A549 (cell line): ENCODE measurements around the gene BTBD7. TPM values are rescaled to one million over a fixed set of nuclear protein-coding genes. Genes with fewer than 3 reads are reported as not detected.

Experiments used
- ATAC-seq, 2 experiments: fragments of 200-7000 bp in 1 of 2; fragments of >200 bp in 1 of 2; cut with Nextera tagmentation in 1 of 2; cut with Tn5 transposase in 1 of 2; 3 replicates each; pipeline versions ENCODE4 v1.8.0 to v1.9.1; 2018 to 2020; ENCODE audit warnings: mild to moderate bottlenecking in 1 of 2, moderate library complexity in 1 of 2
- CTCF ChIA-PET: fragments of 300-600 bp; sonication (Branson Sonifier 250); formaldehyde crosslinking; extraction: SDS; loops from one replicate; lab custom pipeline; 2021; ENCODE audit warnings: antibody characterized with exemption, inconsistent platforms; lab: Yijun Ruan, JAX
- POLR2A ChIA-PET: fragments of 350-600 bp; formaldehyde crosslinking; extraction: SDS; loops from one replicate; lab custom pipeline; 2021; ENCODE audit warnings: antibody characterized with exemption, inconsistent platforms; lab: Yijun Ruan, JAX
- DNase-seq, 2 experiments: peaks; one replicate each; pipeline versions ENCODE4 v3.0.0 to v3.0.0-alpha.2; 2011 to 2016; ENCODE audit warnings: low read depth in 1 of 2, low spot score in 1 of 2
- FAIRE-seq: peaks from 2 replicates; lab custom pipeline; 2011; peaks lifted over from hg19 to GRCh38; lab: Jason Lieb, UNC
- H3K27ac ChIP-seq, 2 experiments: fragments of >200 bp; sonication (Bioruptor Twin); formaldehyde crosslinking; 3 replicates each; pipeline ENCODE4 v1.5.1; 2016 to 2017
- H3K4me1 ChIP-seq: fragments of >200 bp; sonication (Bioruptor Twin); formaldehyde crosslinking; 3 replicates; pipeline ENCODE4 v1.6.1; 2016
- H3K4me2 ChIP-seq: fragments of >200 bp; sonication (Bioruptor Twin); formaldehyde crosslinking; 3 replicates; pipeline ENCODE4 v1.6.1; 2016
- H3K4me3 ChIP-seq: fragments of >200 bp; sonication (Bioruptor Twin); formaldehyde crosslinking; 3 replicates; pipeline ENCODE4 v1.5.1; 2016
- H3K9me3 ChIP-seq: fragments of >200 bp; sonication (Bioruptor Twin); formaldehyde crosslinking; 3 replicates; pipeline ENCODE4 v1.6.1; 2016
- CBX8 ChIP-seq: fragments of 200-600 bp; sonication (generic); IDR thresholded peaks from 2 replicates; pipeline ENCODE4 v1.6.1; 2016
- CEBPB ChIP-seq, 2 experiments: fragments of >200 bp in 1 of 2; sonication (Bioruptor Twin) in 1 of 2; formaldehyde crosslinking in 1 of 2; IDR thresholded peaks; 2 replicates each; pipeline ENCODE4 v1.6.1; 2012 to 2016
- EP300 ChIP-seq, 2 experiments: fragments of >200 bp; sonication (Bioruptor Twin); formaldehyde crosslinking; IDR thresholded peaks; 2 replicates in 1 of 2; 3 replicates in 1 of 2; pipeline ENCODE4 v1.6.1; 2016 to 2017
- FOSB ChIP-seq: fragments of 250-450 bp; sonication (Bioruptor Pico); IDR thresholded peaks from 2 replicates; pipeline ENCODE4 v1.5.0; 2020; ENCODE audit warnings: mild to moderate bottlenecking, moderate library complexity
- FOSL2 ChIP-seq, 2 experiments: fragments of 450-650 bp in 1 of 2; fragments of >200 bp in 1 of 2; sonication (Bioruptor Twin) in 1 of 2; formaldehyde crosslinking; IDR thresholded peaks; 2 replicates each; pipeline versions ENCODE4 v1.5.0 to v1.6.1; 2016 to 2020; ENCODE audit warnings: mild to moderate bottlenecking in 1 of 2, moderate library complexity in 1 of 2
- HEYL ChIP-seq: fragments of 250-450 bp; sonication (Bioruptor Pico); IDR thresholded peaks from 2 replicates; pipeline ENCODE4 v1.8.0; 2021; ENCODE audit warnings: mild to moderate bottlenecking, moderate library complexity
- JUNB ChIP-seq: fragments of >200 bp; sonication (Bioruptor Twin); formaldehyde crosslinking; IDR thresholded peaks from 2 replicates; pipeline ENCODE4 v1.6.1; 2016
- KDM5A ChIP-seq: fragments of 200-600 bp; sonication (generic); IDR thresholded peaks from 2 replicates; pipeline ENCODE4 v1.6.1; 2016; ENCODE audit warnings: antibody characterized with exemption, mild to moderate bottlenecking
- MAFK ChIP-seq: fragments of 450-650 bp; IDR thresholded peaks from 2 replicates; pipeline ENCODE4 v1.6.1; 2014; ENCODE audit not compliant: partially characterized antibody
- NFE2L2 ChIP-seq: fragments of 150-350 bp; conservative IDR thresholded peaks from 2 replicates; pipeline ENCODE4 v1.6.1; 2014; ENCODE audit warnings: low read length
- PHF8 ChIP-seq: fragments of 200-600 bp; sonication (generic); IDR thresholded peaks from 2 replicates; pipeline ENCODE4 v1.6.1; 2016; ENCODE audit warnings: low read depth, mild to moderate bottlenecking, antibody characterized with exemption, moderate library complexity, borderline replicate concordance
- POLR2A ChIP-seq: IDR thresholded peaks from 2 replicates; pipeline ENCODE4 v1.6.1; 2012; ENCODE audit warnings: mild to moderate bottlenecking, low read length
- RARB ChIP-seq: fragments of 250-450 bp; sonication (Bioruptor Pico); IDR thresholded peaks from 2 replicates; pipeline ENCODE4 v1.8.0; 2021; ENCODE audit warnings: mild to moderate bottlenecking, moderate library complexity
- RCOR1 ChIP-seq: fragments of 150-350 bp; IDR thresholded peaks from 2 replicates; pipeline ENCODE4 v1.6.1; 2014; ENCODE audit warnings: antibody characterized with exemption, low read length, low read depth
- RNF2 ChIP-seq: fragments of 200-600 bp; sonication (generic); IDR thresholded peaks from 2 replicates; pipeline ENCODE4 v1.6.1; 2016; ENCODE audit warnings: low read depth, mild to moderate bottlenecking, antibody characterized with exemption, moderate library complexity, borderline replicate concordance
- TP53 ChIP-seq: fragments of 250-450 bp; sonication (Bioruptor Pico); IDR thresholded peaks from 2 replicates; pipeline ENCODE4 v1.5.0; 2021; ENCODE audit warnings: mild to moderate bottlenecking, moderate library complexity
- ZSCAN20 ChIP-seq: fragments of 250-450 bp; sonication (Bioruptor Pico); IDR thresholded peaks from 2 replicates; pipeline ENCODE4 v1.8.0; 2022; ENCODE audit warnings: mild to moderate bottlenecking, moderate library complexity
- WGBS: methylation state at CpG from one replicate; pipeline ENCODE4 v1.1.6; 2017; ENCODE audit errors: missing lambda C conversion rate; 5-methylcytosine and 5-hydroxymethylcytosine counted together
- polyA plus RNA-seq, 4 experiments: library from polyadenylated mRNA; depleted of rRNA in 3 of 4; stranded (reverse); fragments of >200 nt; fragmentation: RNase III in 1 of 4; extraction: RNeasy Plus Mini Kit Qiagen cat#74134 plus additional on column Dnase treatment in 1 of 4; gene quantifications; 2 replicates in 3 of 4; 3 replicates in 1 of 4; pipeline ENCODE4 v1.2.3, GENCODE V29; 2011 to 2017
- TF ChIP-seq, protein P1 (sequence below): fragments of 150-350 bp; IDR thresholded peaks from 2 replicates; pipeline ENCODE4 v1.6.1; 2014; ENCODE audit warnings: low read depth, mild to moderate bottlenecking, low read length
- TF ChIP-seq, protein P2 (sequence below): IDR thresholded peaks from 2 replicates; pipeline ENCODE4 v1.6.1; 2012
- TF ChIP-seq, protein P3 (sequence below): fragments of 250-450 bp; sonication (Bioruptor Pico); IDR thresholded peaks from 2 replicates; pipeline ENCODE4 v1.5.0; 2021; ENCODE audit warnings: mild to moderate bottlenecking, moderate library complexity, borderline replicate concordance
- TF ChIP-seq, protein P4 (sequence below): fragments of >200 bp; sonication (Bioruptor Twin); formaldehyde crosslinking; IDR thresholded peaks from 3 replicates; pipeline ENCODE4 v1.5.1; 2016

The BTBD7 gene
- polyA plus RNA-seq, 2 of the 4 experiments (the other 2 are of a cell fraction), result 11.1 to 17.4 TPM

DNA sequence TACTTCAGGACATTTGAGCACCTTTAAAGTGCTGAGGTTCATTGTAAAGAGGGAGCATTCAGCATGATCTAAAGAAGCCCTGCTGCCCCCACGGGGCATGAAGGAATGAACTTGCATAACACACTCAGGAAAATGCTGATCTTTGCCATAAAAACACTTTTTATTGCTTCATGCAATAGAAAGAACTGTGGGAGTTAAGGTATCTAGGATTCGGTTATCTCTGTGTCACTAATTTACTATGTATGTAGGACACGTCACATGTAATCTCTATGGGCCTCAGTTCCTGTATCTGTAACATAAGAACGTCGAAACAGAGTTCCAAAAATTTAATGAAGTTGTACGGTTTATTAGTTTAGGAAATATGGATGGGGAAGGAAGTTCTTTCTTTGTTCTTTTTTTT is 33.0 kb downstream of the BTBD7 start:
- WGBS, result 85% methylated on average over 6 of the region's 6 CpGs
- H3K4me3 ChIP-seq, result no peak overlapping the region
- ATAC-seq (no peak), DNase-seq (no peak), FAIRE-seq (no peak)
- H3K4me1 ChIP-seq, result peaks cover 16% of the 10 kb centered on the region; the same call in 2 of the 3 replicates
- no peak overlapping the region for H3K27ac ChIP-seq
- H3K9me3 ChIP-seq, result no peaks in the 10 kb centered on the region
- CTCF ChIA-PET, result interaction anchor here (0.7 kb wide), 1 partner anchor 232 kb away, joined by 3 read pairs; no protein-coding TSS in a partner anchor
- H3K4me2 ChIP-seq, result no peak overlapping the region
- POLR2A ChIA-PET, result no interaction called here
- TF ChIP-seq, protein P1, sequence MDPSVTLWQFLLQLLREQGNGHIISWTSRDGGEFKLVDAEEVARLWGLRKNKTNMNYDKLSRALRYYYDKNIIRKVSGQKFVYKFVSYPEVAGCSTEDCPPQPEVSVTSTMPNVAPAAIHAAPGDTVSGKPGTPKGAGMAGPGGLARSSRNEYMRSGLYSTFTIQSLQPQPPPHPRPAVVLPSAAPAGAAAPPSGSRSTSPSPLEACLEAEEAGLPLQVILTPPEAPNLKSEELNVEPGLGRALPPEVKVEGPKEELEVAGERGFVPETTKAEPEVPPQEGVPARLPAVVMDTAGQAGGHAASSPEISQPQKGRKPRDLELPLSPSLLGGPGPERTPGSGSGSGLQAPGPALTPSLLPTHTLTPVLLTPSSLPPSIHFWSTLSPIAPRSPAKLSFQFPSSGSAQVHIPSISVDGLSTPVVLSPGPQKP, result no peak
- TF ChIP-seq CBX8, result no peak
- TF ChIP-seq MAFK, result peak; percentile 3
- TF ChIP-seq KDM5A, result no peak
- TF ChIP-seq, protein P2, sequence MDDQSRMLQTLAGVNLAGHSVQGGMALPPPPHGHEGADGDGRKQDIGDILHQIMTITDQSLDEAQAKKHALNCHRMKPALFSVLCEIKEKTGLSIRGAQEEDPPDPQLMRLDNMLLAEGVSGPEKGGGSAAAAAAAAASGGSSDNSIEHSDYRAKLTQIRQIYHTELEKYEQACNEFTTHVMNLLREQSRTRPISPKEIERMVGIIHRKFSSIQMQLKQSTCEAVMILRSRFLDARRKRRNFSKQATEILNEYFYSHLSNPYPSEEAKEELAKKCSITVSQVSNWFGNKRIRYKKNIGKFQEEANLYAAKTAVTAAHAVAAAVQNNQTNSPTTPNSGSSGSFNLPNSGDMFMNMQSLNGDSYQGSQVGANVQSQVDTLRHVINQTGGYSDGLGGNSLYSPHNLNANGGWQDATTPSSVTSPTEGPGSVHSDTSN, result no peak
- TF ChIP-seq FOSL2 (IDR thresholded peaks at IDR 0.05), result no peak
- no peak for TF ChIP-seq FOSL2 (CRISPR knock-in tag; IDR thresholded peaks at IDR 0.05)

DNA sequence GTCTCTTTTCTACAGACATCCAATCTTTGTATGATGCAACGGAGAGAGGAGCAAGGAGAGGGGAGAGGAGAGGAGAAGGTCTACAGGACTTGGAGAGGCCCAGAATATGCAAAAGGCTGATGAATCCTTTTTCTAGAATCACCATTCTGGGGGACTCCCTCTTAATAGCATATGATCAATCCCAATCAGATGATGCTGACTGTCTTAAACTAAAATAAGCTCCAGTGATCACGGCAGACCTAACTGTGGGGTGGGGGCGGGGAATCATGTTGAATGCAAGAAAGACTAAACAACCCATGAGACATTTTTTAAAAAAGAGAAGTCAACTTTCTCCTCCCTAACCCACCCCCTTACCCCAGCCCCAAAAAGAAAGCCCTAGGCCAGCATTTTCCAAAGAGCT is 33.4 kb downstream of the BTBD7 start:
- POLR2A ChIA-PET, result no interaction called here
- Histone ChIP-seq H3K4me3 (no peak overlapping the region), H3K4me1 (peaks cover 12% of the 10 kb centered on the region; the same call in 1 of the 3 replicates), H3K4me2 (no peak overlapping the region), H3K9me3 (no peaks in the 10 kb centered on the region), H3K27ac (no peak overlapping the region)
- FAIRE-seq (no peak), ATAC-seq (peak in 1 of 2 experiments; percentile 33; a peak in 1 of 6 replicates), DNase-seq (no peak)
- WGBS, result 83% methylated on average over 3 of the region's 3 CpGs
- CTCF ChIA-PET, result no interaction called here
- TF ChIP-seq, protein P3, sequence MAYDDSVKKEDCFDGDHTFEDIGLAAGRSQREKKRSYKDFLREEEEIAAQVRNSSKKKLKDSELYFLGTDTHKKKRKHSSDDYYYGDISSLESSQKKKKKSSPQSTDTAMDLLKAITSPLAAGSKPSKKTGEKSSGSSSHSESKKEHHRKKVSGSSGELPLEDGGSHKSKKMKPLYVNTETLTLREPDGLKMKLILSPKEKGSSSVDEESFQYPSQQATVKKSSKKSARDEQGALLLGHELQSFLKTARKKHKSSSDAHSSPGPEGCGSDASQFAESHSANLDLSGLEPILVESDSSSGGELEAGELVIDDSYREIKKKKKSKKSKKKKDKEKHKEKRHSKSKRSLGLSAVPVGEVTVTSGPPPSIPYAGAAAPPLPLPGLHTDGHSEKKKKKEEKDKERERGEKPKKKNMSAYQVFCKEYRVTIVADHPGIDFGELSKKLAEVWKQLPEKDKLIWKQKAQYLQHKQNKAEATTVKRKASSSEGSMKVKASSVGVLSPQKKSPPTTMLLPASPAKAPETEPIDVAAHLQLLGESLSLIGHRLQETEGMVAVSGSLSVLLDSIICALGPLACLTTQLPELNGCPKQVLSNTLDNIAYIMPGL (CRISPR knock-in tag), result no peak
- TF ChIP-seq EP300 (IDR thresholded peaks at IDR 0.05) (no peak), CEBPB (IDR thresholded peaks at IDR 0.05) (no peak), RCOR1 (no peak), FOSL2 (IDR thresholded peaks at IDR 0.05) (no peak), FOSL2 (CRISPR knock-in tag; IDR thresholded peaks at IDR 0.05) (no peak), HEYL (no peak), FOSB (no peak), ZSCAN20 (CRISPR knock-in tag) (no peak), JUNB (no peak), TP53 (CRISPR knock-in tag) (no peak), NFE2L2 (no peak), KDM5A (no peak), POLR2A (no peak), PHF8 (no peak), RARB (CRISPR knock-in tag) (no peak), RNF2 (no peak)
- TF ChIP-seq, protein P4, sequence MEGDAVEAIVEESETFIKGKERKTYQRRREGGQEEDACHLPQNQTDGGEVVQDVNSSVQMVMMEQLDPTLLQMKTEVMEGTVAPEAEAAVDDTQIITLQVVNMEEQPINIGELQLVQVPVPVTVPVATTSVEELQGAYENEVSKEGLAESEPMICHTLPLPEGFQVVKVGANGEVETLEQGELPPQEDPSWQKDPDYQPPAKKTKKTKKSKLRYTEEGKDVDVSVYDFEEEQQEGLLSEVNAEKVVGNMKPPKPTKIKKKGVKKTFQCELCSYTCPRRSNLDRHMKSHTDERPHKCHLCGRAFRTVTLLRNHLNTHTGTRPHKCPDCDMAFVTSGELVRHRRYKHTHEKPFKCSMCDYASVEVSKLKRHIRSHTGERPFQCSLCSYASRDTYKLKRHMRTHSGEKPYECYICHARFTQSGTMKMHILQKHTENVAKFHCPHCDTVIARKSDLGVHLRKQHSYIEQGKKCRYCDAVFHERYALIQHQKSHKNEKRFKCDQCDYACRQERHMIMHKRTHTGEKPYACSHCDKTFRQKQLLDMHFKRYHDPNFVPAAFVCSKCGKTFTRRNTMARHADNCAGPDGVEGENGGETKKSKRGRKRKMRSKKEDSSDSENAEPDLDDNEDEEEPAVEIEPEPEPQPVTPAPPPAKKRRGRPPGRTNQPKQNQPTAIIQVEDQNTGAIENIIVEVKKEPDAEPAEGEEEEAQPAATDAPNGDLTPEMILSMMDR, result no peak
- TF ChIP-seq, protein P1, result no peak
- TF ChIP-seq, protein P2, result no peak
